HUES48 (cell line): ENCODE results near the gene KDR.

ENCODE experiments used
- H3K27ac ChIP-seq: one replicate; pipeline ENCODE4 v1.7.0; 2013; ENCODE audit warnings: low read depth, low read length, inconsistent platforms
- H3K27me3 ChIP-seq: 2 replicates; pipeline ENCODE4 v1.6.1; 2013; ENCODE audit warnings: mild to moderate bottlenecking, low read length; ENCODE audit not compliant: control insufficient read depth, insufficient read depth
- H3K36me3 ChIP-seq: 2 replicates; pipeline ENCODE4 v1.6.1; 2013; ENCODE audit warnings: low read length; ENCODE audit not compliant: control insufficient read depth, insufficient read depth
- H3K4me1 ChIP-seq: 2 replicates; pipeline ENCODE4 v1.6.1; 2013; ENCODE audit warnings: mild to moderate bottlenecking, low read length; ENCODE audit not compliant: control insufficient read depth, insufficient read depth
- H3K4me3 ChIP-seq: 2 replicates; pipeline ENCODE4 v1.5.1; 2013; ENCODE audit warnings: mild to moderate bottlenecking, low read depth, low read length
- H3K9ac ChIP-seq: 2 replicates; pipeline ENCODE4 v1.6.1; 2013; ENCODE audit warnings: mild to moderate bottlenecking, low read depth, low read length, moderate library complexity
- H3K9me3 ChIP-seq: 2 replicates; pipeline ENCODE4 v1.6.1; 2013; ENCODE audit warnings: low read length; ENCODE audit not compliant: control insufficient read depth, insufficient read depth

The KDR gene

GRCh38 chr4:55029821-55030503 lies 95.4 kb downstream of the KDR start:
- Histone ChIP-seq H3K36me3 (no peaks in the 10 kb centered on the region), H3K4me1 (peaks cover 10% of the 10 kb centered on the region), H3K4me3 (no peak overlapping the region), H3K9me3 (no peaks in the 10 kb centered on the region), H3K9ac (no peak overlapping the region), H3K27ac (peak overlapping the region; percentile 35), H3K27me3 (no peaks in the 10 kb centered on the region; the same call in 1 of the 2 replicates)

- no peak overlapping the region for H3K4me3 ChIP-seq
- no peaks in the 10 kb centered on the region for H3K36me3 ChIP-seq
- no peaks in the 10 kb centered on the region for H3K9me3 ChIP-seq
Observed at GRCh38 chr4:55029321-55029720, 96.1 kb downstream of the KDR start.

More at GRCh38 chr4:55029321-55029720, 96.1 kb downstream of the KDR start:
- no peaks in the 10 kb centered on the region; the same call in 1 of the 2 replicates for H3K27me3 ChIP-seq
- peaks cover 10% of the 10 kb centered on the region for H3K4me1 ChIP-seq
- no peak overlapping the region for H3K9ac ChIP-seq
- no peak overlapping the region for H3K27ac ChIP-seq
